ENCODE measurements around the gene LRRC3.

LRRC3 gene

GRCh38 chr21:44432841-44433790 lies 22.2 kb upstream of the LRRC3 start:
- no peak for TF ChIP-seq CTCF (conservative IDR thresholded peaks at IDR 0.05)
- H3K27ac ChIP-seq = no peak overlapping the region

- no peak overlapping the region for H3K27ac ChIP-seq
- no peak for TF ChIP-seq CTCF (conservative IDR thresholded peaks at IDR 0.05)
These were observed 21.3 kb upstream of the LRRC3 start for GRCh38 chr21:44433791-44434567.

GRCh38 chr21:44434568-44434925 lies 20.8 kb upstream of the LRRC3 start:
- H3K27ac ChIP-seq = no peak overlapping the region
- TF ChIP-seq CTCF (conservative IDR thresholded peaks at IDR 0.05) = no peak

GRCh38 chr21:44434936-44435635 lies 20.2 kb upstream of the LRRC3 start:
- H3K27ac ChIP-seq = no peak overlapping the region
- no peak for TF ChIP-seq CTCF (conservative IDR thresholded peaks at IDR 0.05)

- no peak for TF ChIP-seq CTCF (conservative IDR thresholded peaks at IDR 0.05)
- no peak overlapping the region for H3K27ac ChIP-seq
These were observed 19.1 kb upstream of the LRRC3 start for GRCh38 chr21:44436111-44436611.

GRCh38 chr21:44436958-44437357 lies 18.4 kb upstream of the LRRC3 start:
- H3K27ac ChIP-seq = no peak overlapping the region; the same call in 1 of the 2 replicates
- no peak for TF ChIP-seq CTCF (conservative IDR thresholded peaks at IDR 0.05)

GRCh38 chr21:44437371-44437695 lies 18.0 kb upstream of the LRRC3 start:
- TF ChIP-seq CTCF (conservative IDR thresholded peaks at IDR 0.05) = no peak
- H3K27ac ChIP-seq = no peak overlapping the region; the same call in 1 of the 2 replicates
